ENCODE results near the gene MARCKS.

The MARCKS gene

DNA sequence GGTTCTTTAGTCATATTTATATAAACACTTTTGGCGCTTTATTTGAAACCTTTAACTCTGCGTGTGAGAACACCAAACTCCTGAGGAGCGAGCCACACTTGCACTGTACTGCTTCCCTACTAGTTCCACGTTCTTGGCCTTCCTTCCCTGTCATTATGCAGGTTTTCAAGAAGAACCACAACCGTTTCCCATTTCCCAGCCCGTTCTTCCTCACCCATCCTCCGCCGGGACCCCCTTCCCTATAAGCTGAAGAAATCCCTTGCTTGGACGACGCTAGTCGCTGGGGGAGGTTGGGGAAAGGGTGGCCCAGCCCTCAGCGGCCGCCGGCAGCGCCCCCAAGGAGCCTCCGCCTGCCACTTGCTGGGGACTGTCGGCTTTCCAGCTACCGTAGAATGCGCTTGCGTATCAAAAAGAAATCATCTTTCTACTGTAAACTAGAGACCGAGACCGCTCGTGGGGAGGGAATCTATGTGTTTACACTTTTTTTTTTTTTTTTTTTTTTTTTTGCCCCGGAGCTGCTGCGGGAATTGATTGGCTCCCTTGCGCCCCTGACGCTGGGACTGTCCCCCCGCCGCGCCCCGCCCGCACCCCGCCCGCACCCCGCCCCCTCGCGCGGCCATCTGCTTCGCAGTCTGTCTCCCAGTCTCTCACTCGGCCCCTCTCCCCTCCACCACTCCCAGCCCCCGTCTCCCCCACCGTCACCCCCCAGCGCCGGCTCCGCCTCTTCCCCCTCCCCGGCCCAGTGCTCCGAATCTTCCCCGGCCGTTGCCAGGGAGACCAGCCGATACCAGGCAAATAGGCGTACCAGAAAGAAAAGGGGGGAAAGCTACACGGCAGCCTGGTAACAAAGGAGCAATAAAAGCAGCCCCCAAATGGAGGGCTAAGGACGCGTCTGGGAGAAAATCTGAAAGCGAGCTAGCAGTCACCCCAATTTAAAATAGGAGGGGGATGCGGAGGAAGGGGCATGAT is 2.3 kb upstream of the MARCKS start:
- Histone ChIP-seq H3K9me3 (ENCODE audit: severe bottlenecking) (no peaks in the 10 kb centered on the region), H3K4me1 (ENCODE audit: insufficient read depth, poor library complexity, severe bottlenecking) (no peaks in the 10 kb centered on the region), H3K36me3 (ENCODE audit: low read depth) (0 out of 2 replicates have a peak, but pooled peaks cover 3% of the 10 kb centered on the region), H3K27me3 (ENCODE audit: insufficient read depth, poor library complexity, severe bottlenecking) (no peaks in the 10 kb centered on the region), H3K4me3 (ENCODE audit: severe bottlenecking) (peak overlapping the region; percentile 77), H3K27ac (ENCODE audit: poor library complexity, severe bottlenecking) (peak overlapping the region; percentile 94)
- peak; percentile 68 for DNase-seq (ENCODE audit: low spot score)
- no peak for ATAC-seq (ENCODE audit: low read depth)
- TF ChIP-seq, protein P1, sequence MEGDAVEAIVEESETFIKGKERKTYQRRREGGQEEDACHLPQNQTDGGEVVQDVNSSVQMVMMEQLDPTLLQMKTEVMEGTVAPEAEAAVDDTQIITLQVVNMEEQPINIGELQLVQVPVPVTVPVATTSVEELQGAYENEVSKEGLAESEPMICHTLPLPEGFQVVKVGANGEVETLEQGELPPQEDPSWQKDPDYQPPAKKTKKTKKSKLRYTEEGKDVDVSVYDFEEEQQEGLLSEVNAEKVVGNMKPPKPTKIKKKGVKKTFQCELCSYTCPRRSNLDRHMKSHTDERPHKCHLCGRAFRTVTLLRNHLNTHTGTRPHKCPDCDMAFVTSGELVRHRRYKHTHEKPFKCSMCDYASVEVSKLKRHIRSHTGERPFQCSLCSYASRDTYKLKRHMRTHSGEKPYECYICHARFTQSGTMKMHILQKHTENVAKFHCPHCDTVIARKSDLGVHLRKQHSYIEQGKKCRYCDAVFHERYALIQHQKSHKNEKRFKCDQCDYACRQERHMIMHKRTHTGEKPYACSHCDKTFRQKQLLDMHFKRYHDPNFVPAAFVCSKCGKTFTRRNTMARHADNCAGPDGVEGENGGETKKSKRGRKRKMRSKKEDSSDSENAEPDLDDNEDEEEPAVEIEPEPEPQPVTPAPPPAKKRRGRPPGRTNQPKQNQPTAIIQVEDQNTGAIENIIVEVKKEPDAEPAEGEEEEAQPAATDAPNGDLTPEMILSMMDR (IDR thresholded peaks at IDR 0.05; ENCODE audit: poor library complexity, severe bottlenecking), result peak; percentile 14

DNA sequence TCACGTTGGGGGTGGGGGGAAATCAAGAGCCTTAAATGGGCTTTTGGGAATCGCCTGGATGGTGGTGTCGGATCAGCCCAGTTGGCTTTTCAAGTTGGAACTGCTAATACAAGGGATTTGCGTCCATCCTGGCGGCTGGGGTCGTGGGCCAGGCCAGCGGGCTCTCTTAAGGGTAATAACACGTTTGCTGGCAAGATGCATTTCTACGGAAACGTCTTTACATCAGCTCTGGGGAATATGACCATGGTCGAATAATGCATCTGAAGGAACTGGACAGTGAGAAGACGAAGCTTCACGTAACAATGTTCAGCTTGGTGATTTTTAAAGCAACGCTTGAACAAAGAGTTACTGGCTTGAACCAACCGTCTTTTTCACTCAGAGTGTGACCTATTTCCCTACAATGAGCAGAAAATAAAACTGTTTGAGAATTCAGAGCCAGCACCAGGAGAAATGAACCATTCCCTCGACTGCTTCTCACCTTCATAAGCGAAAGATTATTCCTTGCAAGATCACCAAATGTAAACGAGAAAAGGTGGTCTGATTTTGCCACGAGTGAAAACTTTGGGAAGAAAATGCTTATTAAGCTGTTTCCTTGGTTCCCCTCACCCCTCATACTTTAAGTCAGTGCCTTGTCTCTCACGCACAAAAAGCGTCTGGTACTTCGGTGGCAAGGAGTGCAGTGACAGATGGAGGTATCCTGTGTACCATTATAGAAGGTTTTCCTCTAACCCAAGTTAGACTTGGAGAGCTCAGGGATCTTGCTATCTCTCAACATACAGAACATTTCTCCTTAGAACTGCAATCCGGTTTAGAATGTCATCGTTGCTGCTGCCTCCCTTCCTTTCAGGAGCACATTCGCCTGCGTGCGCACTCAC is 1.4 kb upstream of the MARCKS start:
- H3K9me3 ChIP-seq (ENCODE audit: severe bottlenecking), result no peaks in the 10 kb centered on the region
- DNase-seq (ENCODE audit: low spot score) (no peak), ATAC-seq (ENCODE audit: low read depth) (no peak)
- no peaks in the 10 kb centered on the region for H3K27me3 ChIP-seq (ENCODE audit: insufficient read depth, poor library complexity, severe bottlenecking)
- H3K36me3 ChIP-seq (ENCODE audit: low read depth), result peaks cover 6% of the 10 kb centered on the region; the same call in 1 of the 2 replicates
- H3K4me1 ChIP-seq (ENCODE audit: insufficient read depth, poor library complexity, severe bottlenecking), result no peaks in the 10 kb centered on the region
- peak overlapping the region; percentile 77 for H3K4me3 ChIP-seq (ENCODE audit: severe bottlenecking)
- peak overlapping the region; percentile 94 for H3K27ac ChIP-seq (ENCODE audit: poor library complexity, severe bottlenecking)
- TF ChIP-seq, protein P1 (IDR thresholded peaks at IDR 0.05; ENCODE audit: poor library complexity, severe bottlenecking), result no peak

DNA sequence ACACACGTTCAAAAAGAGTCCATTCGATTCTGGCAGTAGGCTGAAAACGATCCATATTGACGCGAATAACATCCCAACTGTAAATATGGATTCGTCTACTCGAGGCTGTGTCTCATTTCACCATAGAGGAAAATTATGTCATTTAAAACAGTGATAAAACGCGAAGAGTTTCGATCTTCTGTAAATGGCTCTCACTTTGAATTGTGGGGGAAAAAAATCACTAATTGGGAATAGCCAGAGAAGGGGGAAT is 845 bp upstream of the MARCKS start:
- no peaks in the 10 kb centered on the region for H3K27me3 ChIP-seq (ENCODE audit: insufficient read depth, poor library complexity, severe bottlenecking)
- no peak for ATAC-seq (ENCODE audit: low read depth)

DNA sequence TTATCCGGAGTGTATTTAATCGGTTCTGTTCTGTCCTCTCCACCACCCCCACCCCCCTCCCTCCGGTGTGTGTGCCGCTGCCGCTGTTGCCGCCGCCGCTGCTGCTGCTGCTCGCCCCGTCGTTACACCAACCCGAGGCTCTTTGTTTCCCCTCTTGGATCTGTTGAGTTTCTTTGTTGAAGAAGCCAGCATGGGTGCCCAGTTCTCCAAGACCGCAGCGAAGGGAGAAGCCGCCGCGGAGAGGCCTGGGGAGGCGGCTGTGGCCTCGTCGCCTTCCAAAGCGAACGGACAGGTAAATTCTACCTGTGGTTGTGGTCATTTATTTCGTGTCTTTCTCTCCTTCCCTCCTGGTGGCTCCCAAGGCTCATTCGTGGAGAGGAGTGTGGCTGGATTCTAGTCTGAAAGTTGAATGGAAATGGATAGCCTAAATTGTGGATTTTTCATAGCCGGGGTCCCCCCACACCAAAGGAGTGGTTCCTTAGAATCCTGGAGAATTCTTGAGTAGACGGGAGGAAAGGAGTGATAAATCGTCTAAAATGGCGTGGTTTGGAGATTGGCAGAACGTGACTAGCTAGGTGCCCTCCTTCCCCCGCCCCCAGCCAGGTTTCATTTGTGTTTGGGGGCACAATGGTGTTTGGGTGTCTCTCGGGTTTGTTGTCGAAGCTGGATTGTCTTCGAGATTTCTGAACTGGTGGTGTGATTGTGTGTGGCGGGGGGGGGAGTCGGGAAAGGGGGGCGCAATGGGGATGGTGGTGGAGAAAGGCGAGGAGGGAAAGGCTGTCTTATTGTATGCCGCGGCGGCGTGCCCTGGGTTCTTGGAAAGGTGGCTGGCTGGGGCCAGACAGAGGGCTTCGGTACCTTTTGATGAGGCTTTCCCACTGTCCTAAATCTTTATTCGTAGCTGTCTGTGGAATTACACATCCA is 673 bp downstream of the MARCKS start:
- DNase-seq (ENCODE audit: low spot score), result peak; percentile 58
- ATAC-seq (ENCODE audit: low read depth), result no peak
- TF ChIP-seq, protein P1 (IDR thresholded peaks at IDR 0.05; ENCODE audit: poor library complexity, severe bottlenecking), result no peak

More for the DNA sequence above, 845 bp upstream of the MARCKS start:
- Histone ChIP-seq H3K4me3 (ENCODE audit: severe bottlenecking) (peak overlapping the region; percentile 77), H3K4me1 (ENCODE audit: insufficient read depth, poor library complexity, severe bottlenecking) (peaks cover under 1% of the 10 kb centered on the region), H3K36me3 (ENCODE audit: low read depth) (peaks cover 8% of the 10 kb centered on the region), H3K27ac (ENCODE audit: poor library complexity, severe bottlenecking) (peak overlapping the region; percentile 94), H3K9me3 (ENCODE audit: severe bottlenecking) (no peaks in the 10 kb centered on the region)
- TF ChIP-seq, protein P1 (IDR thresholded peaks at IDR 0.05; ENCODE audit: poor library complexity, severe bottlenecking), result no peak
- no peak for DNase-seq (ENCODE audit: low spot score)

More for the DNA sequence above, 673 bp downstream of the MARCKS start:
- no peaks in the 10 kb centered on the region for H3K27me3 ChIP-seq (ENCODE audit: insufficient read depth, poor library complexity, severe bottlenecking)
- H3K9me3 ChIP-seq (ENCODE audit: severe bottlenecking), result no peaks in the 10 kb centered on the region
- peak overlapping the region; percentile 94 for H3K27ac ChIP-seq (ENCODE audit: poor library complexity, severe bottlenecking)
- H3K4me3 ChIP-seq (ENCODE audit: severe bottlenecking), result peak overlapping the region; percentile 77
- peaks cover 17% of the 10 kb centered on the region for H3K36me3 ChIP-seq (ENCODE audit: low read depth)
- peaks cover 7% of the 10 kb centered on the region for H3K4me1 ChIP-seq (ENCODE audit: insufficient read depth, poor library complexity, severe bottlenecking)
